HepG2 (cell line): ENCODE results near the gene UBASH3A. TPM values are rescaled to one million over a fixed set of nuclear protein-coding genes. Genes with fewer than 3 reads are reported as not detected.

Experiments used
- CAMTA2 ChIP-seq: sonication (generic); formaldehyde crosslinking; IDR thresholded peaks from 2 replicates; pipeline ENCODE4 v1.4.0; 2020; ENCODE audit warnings: mild to moderate bottlenecking, missing genetic modification reagents, borderline replicate concordance
- CREB1 ChIP-seq, 2 experiments: fragments of 450-650 bp in 1 of 2; IDR thresholded peaks; 2 replicates each; pipeline ENCODE4 v1.6.1; 2016 to 2017; ENCODE audit warnings: control low read depth in 1 of 2, mild to moderate bottlenecking in 1 of 2, missing compliant biosample characterization in 1 of 2, missing genetic modification characterization in 1 of 2
- EED ChIP-seq: sonication (generic); formaldehyde crosslinking; IDR thresholded peaks from 2 replicates; pipeline ENCODE4 v1.5.0; 2020; ENCODE audit warnings: mild to moderate bottlenecking, missing genetic modification reagents
- HNRNPL ChIP-seq: fragments of 200-400 bp; formaldehyde crosslinking; IDR thresholded peaks from 2 replicates; pipeline ENCODE4 v1.6.1; 2017; ENCODE audit warnings: mild to moderate bottlenecking, low read depth, low read length
- HNRNPLL ChIP-seq: fragments of 200-400 bp; formaldehyde crosslinking; IDR thresholded peaks from 2 replicates; pipeline ENCODE4 v1.6.1; 2017; ENCODE audit warnings: mild to moderate bottlenecking, low read depth, low read length; ENCODE audit not compliant: poor library complexity, severe bottlenecking
- MXD4 ChIP-seq: IDR thresholded peaks from 2 replicates; pipeline ENCODE4 v1.6.1; 2016; ENCODE audit warnings: mild to moderate bottlenecking, missing biosample characterization, missing genetic modification reagents
- NFYB ChIP-seq: sonication (generic); formaldehyde crosslinking; IDR thresholded peaks from 2 replicates; pipeline ENCODE4 v1.4.0; 2020; ENCODE audit warnings: missing genetic modification reagents
- NFYC ChIP-seq: IDR thresholded peaks from 2 replicates; pipeline ENCODE4 v1.6.1; 2016; ENCODE audit warnings: missing genetic modification reagents, missing compliant biosample characterization
- NRL ChIP-seq: sonication (generic); formaldehyde crosslinking; IDR thresholded peaks from 2 replicates; pipeline ENCODE4 v1.5.0; 2020; ENCODE audit warnings: missing genetic modification reagents, mild to moderate bottlenecking, moderate library complexity, borderline replicate concordance
- POLR2AphosphoS5 ChIP-seq: IDR thresholded peaks from 2 replicates; pipeline ENCODE4 v1.6.1; 2012; ENCODE audit warnings: low read depth, low read length
- RBFOX2 ChIP-seq: fragments of 200-400 bp; formaldehyde crosslinking; IDR thresholded peaks from 2 replicates; pipeline ENCODE4 v1.6.1; 2017; ENCODE audit warnings: low read depth, mild to moderate bottlenecking, low read length
- SP2 ChIP-seq: sonication (generic); formaldehyde crosslinking; IDR thresholded peaks from 2 replicates; pipeline ENCODE4 v1.5.1; 2020; ENCODE audit warnings: mild to moderate bottlenecking, missing genetic modification reagents
- TBL1XR1 ChIP-seq: fragments of 150-350 bp; IDR thresholded peaks from 2 replicates; pipeline ENCODE4 v1.6.1; 2014; ENCODE audit warnings: borderline replicate concordance, low read length; ENCODE audit not compliant: partially characterized antibody
- TGIF2 ChIP-seq: IDR thresholded peaks from 2 replicates; pipeline ENCODE4 v1.6.1; 2016; ENCODE audit warnings: control low read depth, missing compliant biosample characterization
- ZFY ChIP-seq: sonication (generic); formaldehyde crosslinking; IDR thresholded peaks from 2 replicates; pipeline ENCODE4 v1.4.0; 2020; ENCODE audit warnings: missing genetic modification reagents
- ZNF124 ChIP-seq: sonication (generic); formaldehyde crosslinking; IDR thresholded peaks from 2 replicates; pipeline ENCODE4 v1.4.0; 2020; ENCODE audit warnings: missing genetic modification reagents
- ZNF709 ChIP-seq: sonication (generic); formaldehyde crosslinking; IDR thresholded peaks from 2 replicates; pipeline ENCODE4 v1.5.0; 2020; ENCODE audit warnings: mild to moderate bottlenecking, missing genetic modification reagents
- polyA plus RNA-seq, 8 experiments: library from polyadenylated mRNA; depleted of rRNA in 3 of 8; stranded (reverse) in 7 of 8; unstranded in 1 of 8; fragments of >200 nt; fragmentation: Illumina TruSeq in 4 of 8; extraction: Trizol in 4 of 8; gene quantifications; 2 replicates each; pipeline versions ENCODE4 v1.2.1 to v1.2.3, GENCODE V29; 2011 to 2016; ENCODE audit warnings: low read depth in 4 of 8, missing spikeins in 1 of 8, mixed read lengths in 1 of 8; ENCODE audit not compliant: insufficient read depth in 1 of 8
- total RNA-seq, 5 experiments: library from RNA; depleted of rRNA; stranded (reverse); fragments of >200 nt; fragmentation: Illumina TruSeq; extraction: Trizol; gene quantifications; 2 replicates each; pipeline ENCODE4 v1.2.3, GENCODE V29; 2016; ENCODE audit warnings: low read depth in 1 of 5
- TF ChIP-seq, protein P1 (sequence below): IDR thresholded peaks from 2 replicates; pipeline ENCODE4 v1.6.1; 2016; ENCODE audit warnings: low read depth, missing genetic modification reagents, missing compliant biosample characterization
- TF ChIP-seq, protein P2 (sequence below): IDR thresholded peaks from 2 replicates; pipeline ENCODE4 v1.6.1; 2018; ENCODE audit warnings: missing genetic modification reagents
- TF ChIP-seq, protein P3 (sequence below): sonication (generic); formaldehyde crosslinking; IDR thresholded peaks from 2 replicates; pipeline ENCODE4 v1.5.1; 2020; ENCODE audit warnings: mild to moderate bottlenecking, missing genetic modification reagents, moderate library complexity

Gene UBASH3A
- total and polyA plus RNA-seq, 2 of the 13 experiments (the other 11 are each of a cell fraction or from before 2014, with no cell fraction given), result not detected

DNA sequence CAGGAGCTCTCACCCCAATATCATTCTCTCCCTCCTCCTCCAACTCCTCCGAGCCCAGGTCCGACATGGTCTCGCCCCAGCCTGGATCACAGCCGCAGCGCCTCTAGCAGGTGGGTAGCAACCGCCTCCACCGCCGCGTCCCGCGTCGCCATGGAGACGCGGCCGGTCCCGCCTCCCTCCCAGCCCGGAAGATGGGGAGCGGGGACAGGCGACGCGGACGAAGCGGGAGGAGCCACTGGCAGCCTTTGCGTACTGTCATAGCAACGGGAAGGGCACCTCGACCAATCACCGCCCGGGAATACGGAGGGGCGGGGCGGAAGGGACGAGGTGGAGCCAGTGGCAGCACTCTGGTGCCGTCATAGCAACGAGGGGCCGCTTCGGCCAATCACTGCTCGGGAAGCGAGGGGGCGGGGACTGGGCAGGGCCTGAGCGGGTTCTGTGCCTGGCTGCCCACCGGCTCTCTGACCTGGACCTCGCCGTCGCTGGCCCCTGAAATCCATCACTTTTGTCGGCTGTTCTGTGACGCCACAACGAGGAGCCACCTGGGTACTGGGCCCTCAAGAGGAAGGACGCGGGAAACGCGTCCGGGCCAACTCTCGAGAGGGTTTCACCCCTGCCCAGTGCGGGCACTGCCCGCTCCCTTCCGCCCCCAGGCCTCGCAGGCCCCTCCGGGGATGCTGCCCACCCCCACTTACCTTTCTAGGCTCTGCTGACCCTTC, 92.6 kb downstream of the UBASH3A start, which contains the start of gene RSPH1 (continued):
- TF ChIP-seq, protein P1, sequence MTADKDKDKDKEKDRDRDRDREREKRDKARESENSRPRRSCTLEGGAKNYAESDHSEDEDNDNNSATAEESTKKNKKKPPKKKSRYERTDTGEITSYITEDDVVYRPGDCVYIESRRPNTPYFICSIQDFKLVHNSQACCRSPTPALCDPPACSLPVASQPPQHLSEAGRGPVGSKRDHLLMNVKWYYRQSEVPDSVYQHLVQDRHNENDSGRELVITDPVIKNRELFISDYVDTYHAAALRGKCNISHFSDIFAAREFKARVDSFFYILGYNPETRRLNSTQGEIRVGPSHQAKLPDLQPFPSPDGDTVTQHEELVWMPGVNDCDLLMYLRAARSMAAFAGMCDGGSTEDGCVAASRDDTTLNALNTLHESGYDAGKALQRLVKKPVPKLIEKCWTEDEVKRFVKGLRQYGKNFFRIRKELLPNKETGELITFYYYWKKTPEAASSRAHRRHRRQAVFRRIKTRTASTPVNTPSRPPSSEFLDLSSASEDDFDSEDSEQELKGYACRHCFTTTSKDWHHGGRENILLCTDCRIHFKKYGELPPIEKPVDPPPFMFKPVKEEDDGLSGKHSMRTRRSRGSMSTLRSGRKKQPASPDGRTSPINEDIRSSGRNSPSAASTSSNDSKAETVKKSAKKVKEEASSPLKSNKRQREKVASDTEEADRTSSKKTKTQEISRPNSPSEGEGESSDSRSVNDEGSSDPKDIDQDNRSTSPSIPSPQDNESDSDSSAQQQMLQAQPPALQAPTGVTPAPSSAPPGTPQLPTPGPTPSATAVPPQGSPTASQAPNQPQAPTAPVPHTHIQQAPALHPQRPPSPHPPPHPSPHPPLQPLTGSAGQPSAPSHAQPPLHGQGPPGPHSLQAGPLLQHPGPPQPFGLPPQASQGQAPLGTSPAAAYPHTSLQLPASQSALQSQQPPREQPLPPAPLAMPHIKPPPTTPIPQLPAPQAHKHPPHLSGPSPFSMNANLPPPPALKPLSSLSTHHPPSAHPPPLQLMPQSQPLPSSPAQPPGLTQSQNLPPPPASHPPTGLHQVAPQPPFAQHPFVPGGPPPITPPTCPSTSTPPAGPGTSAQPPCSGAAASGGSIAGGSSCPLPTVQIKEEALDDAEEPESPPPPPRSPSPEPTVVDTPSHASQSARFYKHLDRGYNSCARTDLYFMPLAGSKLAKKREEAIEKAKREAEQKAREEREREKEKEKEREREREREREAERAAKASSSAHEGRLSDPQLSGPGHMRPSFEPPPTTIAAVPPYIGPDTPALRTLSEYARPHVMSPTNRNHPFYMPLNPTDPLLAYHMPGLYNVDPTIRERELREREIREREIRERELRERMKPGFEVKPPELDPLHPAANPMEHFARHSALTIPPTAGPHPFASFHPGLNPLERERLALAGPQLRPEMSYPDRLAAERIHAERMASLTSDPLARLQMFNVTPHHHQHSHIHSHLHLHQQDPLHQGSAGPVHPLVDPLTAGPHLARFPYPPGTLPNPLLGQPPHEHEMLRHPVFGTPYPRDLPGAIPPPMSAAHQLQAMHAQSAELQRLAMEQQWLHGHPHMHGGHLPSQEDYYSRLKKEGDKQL, result no peak
- TF ChIP-seq MXD4 (CRISPR knock-in tag) (no peak), ZFY (CRISPR knock-in tag) (peak; percentile 49), EED (0 out of 2 replicates have a peak, but pooled peaks have one; percentile 24), TBL1XR1 (no peak), ZNF709 (no peak), HNRNPL (peak; percentile 70; the same call in 1 of the 2 replicates), RBFOX2 (0 out of 2 replicates have a peak, but pooled peaks have one; percentile 32), NFYB (CRISPR knock-in tag) (peak; percentile 83), ZNF124 (CRISPR knock-in tag) (no peak), POLR2AphosphoS5 (no peak), HNRNPLL (peak; percentile 43), CREB1 (IDR thresholded peaks at IDR 0.05) (peak; percentile 91), CREB1 (CRISPR knock-in tag; IDR thresholded peaks at IDR 0.05) (no peak), TGIF2 (CRISPR knock-in tag) (peak; percentile 72; the same call in 1 of the 2 replicates), SP2 (CRISPR knock-in tag) (peak; percentile 84), NFYC (CRISPR knock-in tag) (peak; percentile 89), CAMTA2 (no peak), NRL (CRISPR knock-in tag) (no peak)
- TF ChIP-seq, protein P2, sequence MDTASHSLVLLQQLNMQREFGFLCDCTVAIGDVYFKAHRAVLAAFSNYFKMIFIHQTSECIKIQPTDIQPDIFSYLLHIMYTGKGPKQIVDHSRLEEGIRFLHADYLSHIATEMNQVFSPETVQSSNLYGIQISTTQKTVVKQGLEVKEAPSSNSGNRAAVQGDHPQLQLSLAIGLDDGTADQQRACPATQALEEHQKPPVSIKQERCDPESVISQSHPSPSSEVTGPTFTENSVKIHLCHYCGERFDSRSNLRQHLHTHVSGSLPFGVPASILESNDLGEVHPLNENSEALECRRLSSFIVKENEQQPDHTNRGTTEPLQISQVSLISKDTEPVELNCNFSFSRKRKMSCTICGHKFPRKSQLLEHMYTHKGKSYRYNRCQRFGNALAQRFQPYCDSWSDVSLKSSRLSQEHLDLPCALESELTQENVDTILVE, result no peak
- TF ChIP-seq, protein P3, sequence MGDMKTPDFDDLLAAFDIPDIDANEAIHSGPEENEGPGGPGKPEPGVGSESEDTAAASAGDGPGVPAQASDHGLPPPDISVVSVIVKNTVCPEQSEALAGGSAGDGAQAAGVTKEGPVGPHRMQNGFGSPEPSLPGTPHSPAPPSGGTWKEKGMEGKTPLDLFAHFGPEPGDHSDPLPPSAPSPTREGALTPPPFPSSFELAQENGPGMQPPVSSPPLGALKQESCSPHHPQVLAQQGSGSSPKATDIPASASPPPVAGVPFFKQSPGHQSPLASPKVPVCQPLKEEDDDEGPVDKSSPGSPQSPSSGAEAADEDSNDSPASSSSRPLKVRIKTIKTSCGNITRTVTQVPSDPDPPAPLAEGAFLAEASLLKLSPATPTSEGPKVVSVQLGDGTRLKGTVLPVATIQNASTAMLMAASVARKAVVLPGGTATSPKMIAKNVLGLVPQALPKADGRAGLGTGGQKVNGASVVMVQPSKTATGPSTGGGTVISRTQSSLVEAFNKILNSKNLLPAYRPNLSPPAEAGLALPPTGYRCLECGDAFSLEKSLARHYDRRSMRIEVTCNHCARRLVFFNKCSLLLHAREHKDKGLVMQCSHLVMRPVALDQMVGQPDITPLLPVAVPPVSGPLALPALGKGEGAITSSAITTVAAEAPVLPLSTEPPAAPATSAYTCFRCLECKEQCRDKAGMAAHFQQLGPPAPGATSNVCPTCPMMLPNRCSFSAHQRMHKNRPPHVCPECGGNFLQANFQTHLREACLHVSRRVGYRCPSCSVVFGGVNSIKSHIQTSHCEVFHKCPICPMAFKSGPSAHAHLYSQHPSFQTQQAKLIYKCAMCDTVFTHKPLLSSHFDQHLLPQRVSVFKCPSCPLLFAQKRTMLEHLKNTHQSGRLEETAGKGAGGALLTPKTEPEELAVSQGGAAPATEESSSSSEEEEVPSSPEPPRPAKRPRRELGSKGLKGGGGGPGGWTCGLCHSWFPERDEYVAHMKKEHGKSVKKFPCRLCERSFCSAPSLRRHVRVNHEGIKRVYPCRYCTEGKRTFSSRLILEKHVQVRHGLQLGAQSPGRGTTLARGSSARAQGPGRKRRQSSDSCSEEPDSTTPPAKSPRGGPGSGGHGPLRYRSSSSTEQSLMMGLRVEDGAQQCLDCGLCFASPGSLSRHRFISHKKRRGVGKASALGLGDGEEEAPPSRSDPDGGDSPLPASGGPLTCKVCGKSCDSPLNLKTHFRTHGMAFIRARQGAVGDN (CRISPR knock-in tag), result peak; percentile 65
